K562 (cell line): ENCODE data around the gene CDT1. TPM values are rescaled to one million over a fixed set of nuclear protein-coding genes. Genes with fewer than 3 reads are reported as not detected.

Experiments
- ATAC-seq: fragments of 200-7000 bp; cut with Tn5 transposase; 3 replicates; pipeline ENCODE4 v1.9.1; 2020; ENCODE audit warnings: moderate library complexity
- BruUV-seq: library from RNA; stranded (reverse); fragments of 400-500 nt; replicated peaks from 2 replicates; lab custom pipeline; 2021; lab: Mats Ljungman, UMichigan
- CTCF ChIA-PET: fragments of 300-600 bp; formaldehyde crosslinking; extraction: SDS; loops from one replicate; lab custom pipeline; 2021; ENCODE audit warnings: low intra/inter-chr PET ratio; lab: Yijun Ruan, JAX
- POLR2A ChIA-PET: fragments of 300-600, 350-650 bp; sonication (Branson Sonifier 250); formaldehyde crosslinking; extraction: SDS; loops from one replicate; lab custom pipeline; 2021; ENCODE audit warnings: antibody characterized with exemption, inconsistent platforms; lab: Yijun Ruan, JAX
- DNase-seq, 4 experiments: peaks; one replicate each; pipeline versions ENCODE4 v3.0.0 to v3.0.0-alpha.2; 2011 to 2018; ENCODE audit warnings: low spot score in 3 of 4, mixed read lengths in 3 of 4; ENCODE audit errors: extremely low read depth in 1 of 4
- FAIRE-seq: peaks from 2 replicates; lab custom pipeline; 2011; peaks lifted over from hg19 to GRCh38; lab: Jason Lieb, UNC
- H2AFZ ChIP-seq: 2 replicates; pipeline ENCODE4 v1.6.0; 2011; ENCODE audit warnings: low read depth, low read length, control low read depth, inconsistent platforms
- H3K27ac ChIP-seq: fragments of 200-600 bp; 3 replicates; pipeline ENCODE4 v1.8.0; 2011; ENCODE audit warnings: low read depth, mild to moderate bottlenecking, control low read depth, inconsistent platforms, low read length, moderate library complexity, mixed read lengths; ENCODE audit errors: extremely low read depth
- H3K27me3 ChIP-seq, 2 experiments: fragments of 300-600 bp in 1 of 2; 2 replicates in 1 of 2; 3 replicates in 1 of 2; pipeline versions ENCODE4 v1.6.0 to v1.8.0; 2011; ENCODE audit warnings: inconsistent platforms in 2 of 2, low read length in 2 of 2, mild to moderate bottlenecking in 1 of 2, mixed read lengths in 1 of 2, moderate library complexity in 1 of 2; ENCODE audit not compliant: control insufficient read depth in 2 of 2, insufficient read depth in 2 of 2
- H3K36me3 ChIP-seq: fragments of 300-600 bp; 3 replicates; pipeline ENCODE4 v1.8.0; 2011; ENCODE audit warnings: mild to moderate bottlenecking, low read length, inconsistent platforms; ENCODE audit not compliant: control insufficient read depth, insufficient read depth
- H3K4me1 ChIP-seq, 2 experiments: fragments of 200-600 bp in 1 of 2; replicated peaks in 1 of 2; 2 replicates in 1 of 2; 3 replicates in 1 of 2; pipeline versions ENCODE4 v1.5.1 to v1.8.0; 2011; ENCODE audit warnings: inconsistent platforms in 2 of 2, low read length in 2 of 2, mild to moderate bottlenecking in 1 of 2, mixed read lengths in 1 of 2, moderate library complexity in 1 of 2; ENCODE audit not compliant: control insufficient read depth in 2 of 2, insufficient read depth in 2 of 2
- H3K4me2 ChIP-seq: 2 replicates; pipeline ENCODE4 v1.6.1; 2011; ENCODE audit warnings: low read length, control low read depth, inconsistent platforms, mixed read lengths; ENCODE audit not compliant: insufficient read depth
- H3K4me3 ChIP-seq: fragments of 200-600 bp; sonication (generic), shearing (Covaris generic); 2 replicates; pipeline ENCODE4 v1.5.1; 2016; ENCODE audit warnings: control low read depth, inconsistent platforms
- H3K79me2 ChIP-seq: fragments of 200-600 bp; 3 replicates; pipeline ENCODE4 v1.8.0; 2011; ENCODE audit warnings: low read length, inconsistent platforms; ENCODE audit not compliant: control insufficient read depth, insufficient read depth
- H3K9ac ChIP-seq, 2 experiments: 2 replicates each; pipeline versions ENCODE4 v1.6.0 to v1.6.1; 2011; ENCODE audit warnings: low read depth in 2 of 2, low read length in 2 of 2, control low read depth in 1 of 2, inconsistent platforms in 1 of 2, mild to moderate bottlenecking in 1 of 2, mixed read lengths in 1 of 2; ENCODE audit not compliant: insufficient read depth in 1 of 2
- H3K9me1 ChIP-seq: one replicate; pipeline ENCODE4 v1.6.0; 2011; ENCODE audit warnings: inconsistent platforms, mild to moderate bottlenecking, low read length, moderate library complexity; ENCODE audit not compliant: control insufficient read depth, insufficient read depth
- H3K9me3 ChIP-seq: replicated peaks from 2 replicates; pipeline ENCODE4 v1.5.1; 2011; ENCODE audit warnings: low read depth, low read length, inconsistent platforms; ENCODE audit not compliant: control insufficient read depth, insufficient read depth
- H4K20me1 ChIP-seq: replicated peaks from 2 replicates; pipeline ENCODE4 v1.6.1; 2011; ENCODE audit warnings: low read length, inconsistent platforms, mixed read lengths; ENCODE audit not compliant: control insufficient read depth, insufficient read depth
- CBX8 ChIP-seq: fragments of 200-600 bp; sonication (generic); IDR thresholded peaks from 2 replicates; pipeline ENCODE4 v1.6.1; 2012; ENCODE audit warnings: borderline replicate concordance, mixed run types, low read depth, mild to moderate bottlenecking, moderate library complexity, mixed read lengths, low read length, control low read depth, inconsistent platforms; ENCODE audit not compliant: poor library complexity, severe bottlenecking; ENCODE audit errors: extremely low read depth
- POLR2G ChIP-seq: fragments of 200-400 bp; formaldehyde crosslinking; IDR thresholded peaks from 2 replicates; pipeline ENCODE4 v1.6.1; 2017; ENCODE audit warnings: low read depth, mild to moderate bottlenecking, antibody characterized with exemption, low read length, moderate library complexity
- SLC30A9 ChIP-seq: fragments of 250-450 bp; sonication (Bioruptor Pico); IDR thresholded peaks from 2 replicates; pipeline ENCODE4 v1.8.0; 2022; ENCODE audit warnings: mild to moderate bottlenecking, moderate library complexity
- TBP ChIP-seq: optimal IDR thresholded peaks from 2 replicates; pipeline ENCODE3; 2011; ENCODE audit warnings: low read depth, low read length, improper control_type of control experiment
- ZNF140 ChIP-seq: fragments of 250-450 bp; sonication (Bioruptor Pico); IDR thresholded peaks from 2 replicates; pipeline ENCODE4 v1.8.0; 2021; ENCODE audit warnings: moderate library complexity, mild to moderate bottlenecking, inconsistent platforms
- WGBS: fragments of 100-300 bp; shearing (Covaris generic); methylation state at CpG from one replicate; pipeline ENCODE4 v1.1.6; 2016; ENCODE audit warnings: low coverage, mixed read lengths; ENCODE audit not compliant: insufficient coverage; ENCODE audit errors: missing lambda C conversion rate; 5-methylcytosine and 5-hydroxymethylcytosine counted together
- in situ Hi-C: fragments of 300-500 bp; cut with MboI; formaldehyde crosslinking; loops from 4 replicates; pipeline ENCODE4 v1.15.0; 2018; ENCODE audit warnings: inconsistent platforms, mixed read lengths
- intact Hi-C: fragments of 100-400 bp; cut with micrococcal nuclease; formaldehyde crosslinking; loops from 2 replicates; pipeline ENCODE4 v1.14.2; 2022
- polyA plus RNA-seq, 8 experiments: library from polyadenylated mRNA; depleted of rRNA in 4 of 8; stranded (reverse) in 5 of 8; unstranded in 3 of 8; fragments of >200 nt; fragmentation: Nextera tagmentation in 2 of 8; fragmentation: Illumina TruSeq in 1 of 8; extraction: Ambion mirVana in 2 of 8; extraction: Trizol in 1 of 8; gene quantifications; 2 replicates each; pipeline versions ENCODE4 v1.2.1 to v1.2.3, GENCODE V29; 2011 to 2014; ENCODE audit warnings: inconsistent platforms in 1 of 8, missing spikeins in 1 of 8
- total RNA-seq, 7 experiments: library from RNA; depleted of rRNA in 6 of 7; stranded (reverse); fragments of >200 nt in 6 of 7; fragmentation: Illumina TruSeq in 2 of 7; extraction: Trizol in 2 of 7; gene quantifications; 2 replicates each; pipeline versions ENCODE4 v1.2.1 to v1.2.3, GENCODE V29; 2011 to 2021; ENCODE audit warnings: low replicate concordance in 1 of 7
- TF ChIP-seq, protein P1 (sequence below), 2 experiments: IDR thresholded peaks; 2 replicates each; pipeline ENCODE4 v1.6.1; 2012; ENCODE audit warnings: improper control_type of control experiment in 2 of 2, low read depth in 2 of 2, low read length in 2 of 2, borderline replicate concordance in 1 of 2

CDT1 gene
- total and polyA plus RNA-seq, 9 of the 15 experiments (the other 6 are each of a cell fraction or from before 2014, with no cell fraction given) = 0.92 to 178 (median 14.2) TPM

GRCh38 chr16:88835818-88836217 is 32.2 kb downstream of the CDT1 start:
- H4K20me1 ChIP-seq = no peaks in the 10 kb centered on the region
- BruUV-seq = no TSS peak
- in situ Hi-C loops (no loop called here), intact Hi-C loops (no loop called here)
- H3K4me2 ChIP-seq = no peak overlapping the region
- no peak overlapping the region for H3K4me3 ChIP-seq
- no peaks in the 10 kb centered on the region for H3K9me3 ChIP-seq
- ATAC-seq = no peak
- H3K36me3 ChIP-seq = no peaks in the 10 kb centered on the region; the same call in 2 of the 3 replicates
- no peak for FAIRE-seq
- H3K9me1 ChIP-seq = no peaks in the 10 kb centered on the region
- peaks cover 0 to 36% of the 10 kb centered on the region in 2 experiments; a peak in 2 of 5 replicates for H3K4me1 ChIP-seq
- DNase-seq = no peak
- CTCF ChIA-PET = no interaction called here
- TF ChIP-seq TBP = no peak
- TF ChIP-seq ZNF140 (CRISPR knock-in tag) = no peak
- TF ChIP-seq SLC30A9 (CRISPR knock-in tag) = no peak
- peak; percentile 26; the same call in 1 of the 2 replicates for TF ChIP-seq POLR2G
- no peak for TF ChIP-seq CBX8
- TF ChIP-seq, protein P1, sequence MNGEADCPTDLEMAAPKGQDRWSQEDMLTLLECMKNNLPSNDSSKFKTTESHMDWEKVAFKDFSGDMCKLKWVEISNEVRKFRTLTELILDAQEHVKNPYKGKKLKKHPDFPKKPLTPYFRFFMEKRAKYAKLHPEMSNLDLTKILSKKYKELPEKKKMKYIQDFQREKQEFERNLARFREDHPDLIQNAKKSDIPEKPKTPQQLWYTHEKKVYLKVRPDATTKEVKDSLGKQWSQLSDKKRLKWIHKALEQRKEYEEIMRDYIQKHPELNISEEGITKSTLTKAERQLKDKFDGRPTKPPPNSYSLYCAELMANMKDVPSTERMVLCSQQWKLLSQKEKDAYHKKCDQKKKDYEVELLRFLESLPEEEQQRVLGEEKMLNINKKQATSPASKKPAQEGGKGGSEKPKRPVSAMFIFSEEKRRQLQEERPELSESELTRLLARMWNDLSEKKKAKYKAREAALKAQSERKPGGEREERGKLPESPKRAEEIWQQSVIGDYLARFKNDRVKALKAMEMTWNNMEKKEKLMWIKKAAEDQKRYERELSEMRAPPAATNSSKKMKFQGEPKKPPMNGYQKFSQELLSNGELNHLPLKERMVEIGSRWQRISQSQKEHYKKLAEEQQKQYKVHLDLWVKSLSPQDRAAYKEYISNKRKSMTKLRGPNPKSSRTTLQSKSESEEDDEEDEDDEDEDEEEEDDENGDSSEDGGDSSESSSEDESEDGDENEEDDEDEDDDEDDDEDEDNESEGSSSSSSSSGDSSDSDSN (IDR thresholded peaks at IDR 0.05; ENCODE audit: borderline replicate concordance in 1 of 2, low read depth in 2 of 2, low read length in 2 of 2) = no peak
- H3K27me3 ChIP-seq = no peaks in the 10 kb centered on the region
- POLR2A ChIA-PET = no interaction called here
- no peaks in the 10 kb centered on the region for H3K79me2 ChIP-seq
- H3K27ac ChIP-seq = no peak overlapping the region
- no peak overlapping the region for H3K9ac ChIP-seq
- 68% methylated on average over 17 of the region's 33 CpGs for WGBS
- no peak overlapping the region for H2AFZ ChIP-seq
